HG02571 (cell line): ENCODE data around the gene TRIM66.

Experiments
- ATAC-seq: cut with Tn5 transposase; IDR thresholded peaks from one replicate; pipeline ENCODE4 v1.9.1; 2021; ENCODE audit warnings: mild to moderate bottlenecking, moderate library complexity; ENCODE audit not compliant: unreplicated experiment

The TRIM66 gene

DNA sequence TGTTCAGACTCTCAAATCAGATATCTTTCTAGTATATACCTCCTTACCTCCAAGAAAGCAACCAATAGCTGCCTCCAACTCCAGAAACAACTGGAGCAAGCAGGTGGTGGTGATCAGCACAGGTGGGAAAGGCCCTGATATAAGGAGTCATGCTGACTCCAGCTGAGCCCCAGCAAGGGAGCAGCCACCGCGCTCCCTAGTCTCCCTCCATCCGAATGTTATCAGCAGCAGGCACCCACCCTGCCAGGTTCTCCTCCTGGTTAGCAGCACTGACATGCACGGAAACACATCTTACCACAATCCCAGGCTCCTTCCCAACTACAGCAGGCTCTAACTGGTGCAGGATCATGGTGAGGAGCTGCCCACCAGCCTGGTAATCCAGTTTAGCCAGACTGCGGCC is 69.9 kb downstream of the TRIM66 start:
- ATAC-seq: no peak

GRCh38 chr11:8610532-8611116 is 71.8 kb downstream of the TRIM66 start:
- no peak for ATAC-seq

GRCh38 chr11:8608652-8609051 is 73.8 kb downstream of the TRIM66 start:
- ATAC-seq: no peak

DNA sequence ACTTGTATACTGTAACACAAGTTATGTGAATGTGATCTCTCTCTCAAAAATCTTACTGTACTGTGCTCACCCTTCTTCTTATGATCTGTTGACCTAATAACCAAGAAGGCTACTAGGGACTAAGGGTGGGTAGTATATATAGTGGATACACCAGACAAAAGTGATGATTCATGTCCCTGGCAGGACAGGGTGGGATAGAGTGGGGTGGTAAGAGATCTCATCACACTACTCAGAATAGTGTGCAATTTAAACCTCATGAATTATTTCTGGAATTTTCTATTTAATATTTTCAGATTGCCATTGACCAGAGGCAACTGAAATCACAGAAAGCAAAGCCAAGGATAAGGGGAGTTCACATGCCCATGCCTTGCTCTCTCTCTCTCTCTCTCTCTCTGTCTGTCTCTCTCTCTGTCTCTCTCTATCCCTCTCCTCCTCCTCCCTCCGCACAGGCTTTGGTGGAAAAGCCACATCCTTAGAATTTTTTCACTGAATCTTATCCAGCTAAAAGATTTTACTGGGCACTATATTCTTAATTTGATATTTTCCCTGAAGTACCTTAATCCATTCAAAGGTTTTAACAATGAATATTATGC is 76.4 kb downstream of the TRIM66 start:
- ATAC-seq: no peak

DNA sequence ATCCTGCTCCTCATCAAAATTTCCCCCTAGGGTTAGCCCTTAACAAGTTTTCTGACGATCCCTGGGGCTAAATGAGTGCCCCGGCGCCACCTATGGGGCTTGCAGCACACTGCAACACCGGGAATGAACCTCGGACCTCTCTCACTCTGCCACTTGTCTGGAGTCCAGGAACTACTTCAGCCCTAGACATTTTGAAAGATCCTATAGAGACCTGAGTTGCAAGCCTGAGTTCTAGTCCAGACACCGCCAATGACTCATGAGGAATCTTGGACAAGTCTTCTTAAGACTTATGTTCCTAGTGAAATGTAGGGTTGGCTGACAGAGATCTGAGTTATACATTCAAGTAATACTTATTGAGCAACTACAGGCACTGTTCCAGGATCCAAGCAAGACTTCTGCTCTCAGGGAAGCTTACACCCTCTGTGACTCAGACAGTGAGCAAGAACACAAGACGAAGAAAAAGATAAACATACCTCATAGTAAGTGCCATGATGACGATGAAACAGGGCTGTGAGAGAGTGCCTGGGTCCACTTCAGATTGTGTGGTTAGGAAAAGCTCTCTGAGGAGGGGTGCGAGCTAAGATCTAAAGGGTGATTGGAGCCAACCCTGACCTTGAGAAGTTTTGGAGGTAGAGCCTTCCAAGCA is 78.3 kb downstream of the TRIM66 start:
- peak; percentile 91 for ATAC-seq

- no peak for ATAC-seq
Observed at GRCh38 chr11:8603696-8604077, 78.8 kb downstream of the TRIM66 start.

DNA sequence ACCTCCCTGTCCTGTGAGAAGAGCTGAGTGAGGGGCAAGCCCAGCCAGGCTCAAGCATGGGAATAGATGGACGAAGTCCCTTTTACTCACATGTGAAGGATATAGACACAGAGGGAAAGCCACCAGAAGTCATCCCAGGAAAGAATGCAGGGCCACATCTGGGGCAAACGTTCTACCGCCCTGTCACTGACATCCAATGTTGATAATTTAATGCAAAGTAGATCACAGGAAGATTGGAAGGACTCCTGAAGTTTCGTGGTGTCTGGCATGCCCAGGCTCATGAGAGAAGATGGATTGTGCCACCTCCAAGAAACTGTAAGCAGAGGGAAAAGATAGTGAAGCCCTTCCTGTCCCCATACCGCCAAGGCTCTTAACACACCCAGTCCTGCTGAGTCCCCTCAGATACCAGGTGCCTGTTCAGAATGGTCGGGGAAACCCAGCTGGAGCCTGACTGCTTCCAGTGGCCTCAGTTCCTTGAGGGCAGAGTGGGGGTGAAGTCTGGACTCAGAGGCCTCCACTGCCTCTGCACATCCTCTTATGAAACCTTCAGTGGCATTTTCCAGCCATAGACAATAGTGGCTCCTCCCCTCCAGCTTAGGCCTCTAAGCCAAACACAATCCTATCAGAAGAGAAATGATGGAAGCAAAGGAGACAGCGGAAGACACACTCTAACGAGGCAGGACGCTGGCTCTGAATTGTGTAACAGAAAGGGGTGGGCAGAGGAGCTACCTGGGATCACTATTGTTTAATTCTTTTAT is 80.9 kb downstream of the TRIM66 start:
- ATAC-seq: no peak

DNA sequence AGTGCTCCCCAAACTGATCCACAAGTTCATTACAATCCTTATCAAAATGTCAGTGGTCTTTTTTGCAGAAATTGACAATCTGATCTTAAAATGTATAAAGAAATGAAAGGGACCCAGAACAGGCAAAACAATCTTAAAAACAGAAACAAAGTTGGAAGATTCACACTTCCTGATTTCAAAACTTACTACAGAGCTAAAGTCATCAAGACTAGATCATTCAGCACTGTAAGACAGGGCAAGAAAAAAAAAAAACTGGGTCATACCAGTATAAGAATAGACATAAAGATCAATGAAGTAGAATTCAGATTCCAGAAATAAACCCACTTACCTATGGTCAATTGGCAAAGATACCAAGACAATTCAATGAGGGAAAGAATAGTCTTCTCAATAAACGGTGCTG is 84.0 kb downstream of the TRIM66 start:
- ATAC-seq: no peak

DNA sequence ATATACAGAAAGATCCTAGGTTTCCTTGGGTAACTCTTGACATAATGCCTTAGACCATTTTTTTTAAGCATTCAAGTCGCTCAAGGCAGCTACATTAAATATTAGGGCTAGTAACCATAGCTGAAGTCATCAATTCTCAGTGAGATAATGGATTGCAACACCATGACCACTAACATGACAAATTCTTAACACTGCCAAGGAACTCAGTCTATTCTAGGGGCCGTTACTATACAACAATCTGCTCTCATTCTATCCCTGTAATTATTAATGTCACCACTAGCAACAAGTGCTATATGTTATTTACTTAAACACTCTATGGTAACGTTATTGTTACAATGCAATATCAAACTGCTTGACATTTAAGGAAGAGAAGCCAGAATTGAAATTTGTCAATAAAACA is 85.3 kb downstream of the TRIM66 start:
- no peak for ATAC-seq

DNA sequence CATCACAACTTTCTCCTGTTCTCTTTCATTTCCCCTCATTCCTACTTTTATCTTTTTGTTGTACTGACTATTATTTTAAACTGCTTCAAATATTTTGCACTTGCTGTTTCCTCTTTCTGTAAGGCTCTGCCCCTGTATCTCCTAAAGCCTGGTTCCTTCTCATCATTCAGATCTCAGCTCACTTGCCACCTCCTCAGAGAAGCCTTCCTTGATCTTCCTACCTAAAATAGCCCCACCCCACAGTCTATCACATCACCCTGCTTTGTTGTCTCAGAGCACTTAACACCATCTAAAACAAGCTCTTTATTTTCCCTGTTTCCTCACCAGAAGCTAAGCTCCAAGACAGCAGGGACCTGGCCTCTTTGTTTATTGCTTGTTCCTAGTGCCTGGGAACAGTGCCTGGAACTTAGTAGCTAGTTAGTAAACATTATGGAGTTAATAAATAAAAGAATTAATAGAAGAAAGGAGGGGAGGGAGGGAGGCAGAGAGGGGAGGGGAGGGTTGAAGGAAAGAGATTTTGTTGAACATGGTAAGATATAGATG is 85.9 kb downstream of the TRIM66 start:
- ATAC-seq: no peak

DNA sequence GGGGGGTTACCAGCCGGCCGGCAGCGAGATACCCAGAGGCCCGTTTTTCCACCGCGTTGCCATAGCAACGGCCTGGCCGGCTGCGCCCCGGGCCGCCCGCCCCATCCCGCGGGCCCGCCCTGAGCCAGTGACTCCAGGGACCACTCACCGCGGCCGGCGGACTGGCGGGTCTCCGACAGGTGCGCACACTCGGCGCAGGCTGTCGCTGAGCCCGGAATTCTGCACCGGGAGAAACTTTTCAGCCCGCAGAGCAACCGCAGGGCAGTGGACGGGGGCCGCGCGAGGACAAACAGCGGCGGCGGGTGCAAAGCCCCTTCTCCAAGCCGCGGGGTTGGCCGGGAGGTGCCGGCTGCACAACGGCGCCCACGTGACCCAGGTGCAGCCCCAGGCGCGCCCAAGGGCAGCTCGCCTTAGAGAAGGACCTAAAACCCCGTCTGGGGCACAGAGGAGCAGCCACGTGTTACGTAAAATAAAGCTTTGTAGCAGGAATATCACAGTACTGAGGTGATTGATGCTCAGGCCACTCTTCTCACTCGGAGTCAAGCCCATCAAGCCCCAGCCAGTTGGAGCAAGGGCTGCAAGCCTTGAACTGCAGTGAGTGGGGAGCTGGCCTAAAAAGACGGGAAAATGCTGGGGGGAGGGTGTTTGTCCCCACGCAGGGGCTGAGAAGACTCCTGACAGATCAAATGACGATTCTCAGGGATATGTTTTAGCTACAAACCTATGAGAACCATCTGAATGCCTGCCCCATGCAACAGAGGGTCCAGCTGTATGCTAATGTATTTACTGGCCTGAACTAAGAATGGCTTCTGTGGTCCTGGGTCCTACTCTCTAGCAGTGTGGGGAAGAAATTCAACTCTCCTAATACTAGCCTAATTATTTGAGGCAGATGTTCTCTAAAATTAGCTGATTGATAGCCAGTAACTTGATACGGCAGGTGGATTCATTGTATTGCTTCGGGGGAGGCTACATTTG is 88.2 kb downstream of the TRIM66 start, which contains the start of gene STK33:
STK33 (minus strand) TSS at position 294 of the 975 bp plus-strand sequence. CDS start 119,323 bp downstream, outside the sequence.
- ATAC-seq: peak; percentile 84

- peak; percentile 4 for ATAC-seq
Observed at GRCh38 chr11:8593455-8593854, 89.0 kb downstream of the TRIM66 start.

DNA sequence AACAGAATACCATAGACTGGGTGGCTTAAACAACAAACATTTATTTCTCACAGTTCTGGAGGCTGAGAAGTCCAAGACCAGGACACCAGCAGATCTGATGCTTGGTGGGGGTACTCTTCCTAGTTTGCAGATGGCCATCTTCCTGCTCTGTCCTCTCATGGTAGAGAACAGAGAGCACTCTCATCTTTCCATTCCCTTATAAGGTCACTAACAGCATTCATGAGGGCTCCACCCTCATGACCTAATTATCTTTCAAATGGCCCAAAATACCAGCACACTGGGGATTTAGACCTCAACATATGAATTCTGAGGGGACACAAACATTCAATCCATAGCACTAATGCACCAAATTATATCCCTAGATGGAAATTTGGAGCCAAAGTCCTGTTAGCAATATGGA is 94.5 kb downstream of the TRIM66 start:
- ATAC-seq: no peak

DNA sequence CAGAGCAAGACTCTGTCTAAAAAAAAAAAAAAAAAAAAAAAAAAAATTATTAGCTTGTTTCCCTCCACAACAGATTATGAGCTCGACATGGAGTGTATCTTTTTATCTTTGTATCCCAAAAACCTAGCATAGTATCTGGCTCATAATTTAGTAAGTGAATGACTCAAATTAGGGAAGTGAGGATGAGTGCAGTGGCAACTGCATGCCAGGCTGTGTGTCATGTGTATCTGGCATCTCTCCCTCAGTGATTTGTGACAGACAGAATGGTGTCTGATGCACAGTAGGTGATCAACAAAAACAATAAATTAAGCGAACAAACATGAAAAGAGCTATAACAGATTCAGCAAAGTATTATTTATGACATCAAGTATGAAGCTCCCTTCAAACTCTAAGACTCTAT is 95.7 kb downstream of the TRIM66 start:
- ATAC-seq: no peak

DNA sequence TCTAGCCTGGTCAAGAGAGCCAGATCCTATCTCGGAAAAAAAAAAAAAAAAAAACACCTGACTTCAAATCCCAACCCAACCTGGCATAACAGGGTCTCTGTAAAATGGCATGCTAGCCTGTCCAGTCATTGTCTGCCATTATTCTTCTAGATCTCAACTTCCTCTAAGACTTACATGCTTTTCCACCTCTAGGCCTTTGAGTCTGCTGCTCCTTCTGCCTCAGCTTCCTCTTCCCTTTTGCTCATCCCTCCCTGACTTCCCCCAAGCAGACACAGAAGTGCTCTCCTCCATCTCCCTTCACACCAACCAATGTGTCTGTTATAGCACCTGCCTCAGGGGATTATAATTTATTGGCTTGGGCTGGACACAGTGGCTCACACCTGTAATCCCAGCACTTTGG is 96.3 kb downstream of the TRIM66 start:
- ATAC-seq: no peak

- no peak for ATAC-seq
Observed at GRCh38 chr11:8584511-8584910, 98.0 kb downstream of the TRIM66 start.

DNA sequence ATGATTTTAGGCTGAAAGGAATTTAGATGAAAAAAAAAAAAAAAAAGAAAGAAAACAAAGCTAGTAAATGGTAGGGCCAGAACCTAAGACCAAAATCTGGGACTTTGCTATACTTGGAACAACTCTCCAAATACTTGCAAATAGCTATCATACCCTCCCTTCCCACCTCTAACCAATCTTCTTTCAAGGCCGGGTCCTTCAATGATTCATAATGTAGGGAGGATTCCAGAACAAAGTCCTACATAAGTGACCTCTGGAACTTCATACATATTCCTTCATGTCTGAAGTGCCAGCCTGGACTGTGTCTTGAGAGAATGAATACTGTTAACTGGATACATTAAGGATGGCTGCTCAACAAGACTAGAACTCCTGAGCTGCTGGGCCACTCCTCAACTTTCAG is 98.4 kb downstream of the TRIM66 start:
- ATAC-seq: no peak

GRCh38 chr11:8581300-8581699 is 101.2 kb downstream of the TRIM66 start:
- no peak for ATAC-seq

- no peak for ATAC-seq
Observed at GRCh38 chr11:8577791-8578581, 104.5 kb downstream of the TRIM66 start.

DNA sequence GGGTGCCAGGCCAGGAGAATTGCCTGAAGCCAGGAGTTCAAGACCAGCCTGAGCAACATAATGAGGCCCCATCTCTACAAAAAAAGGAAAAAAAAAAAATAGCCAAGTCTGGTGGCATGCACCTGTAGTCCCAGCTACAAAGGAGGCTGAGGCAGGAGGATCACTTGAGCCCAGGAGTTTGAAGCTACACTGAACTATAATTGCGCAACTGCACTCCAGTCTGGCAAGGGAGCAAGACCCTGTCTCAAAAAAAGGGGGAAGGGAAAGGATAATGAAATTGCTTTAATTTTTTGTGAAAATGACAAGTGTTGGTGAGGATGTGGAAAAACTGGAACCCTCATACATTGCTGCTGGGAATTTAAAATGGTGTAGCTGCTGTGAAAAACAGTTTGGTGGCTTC is 107.7 kb downstream of the TRIM66 start:
- ATAC-seq: no peak
